DOHH2 (cell line): ENCODE results near the gene LRRC8D.

Source experiments
- EZH2phosphoT487 ChIP-seq: fragments of 200-600 bp; sonication (generic); IDR thresholded peaks from 2 replicates; pipeline ENCODE4 v1.6.1; 2017; ENCODE audit warnings: borderline replicate concordance, mild to moderate bottlenecking, antibody characterized with exemption, low read length, moderate library complexity, mixed read lengths
- TF ChIP-seq, protein P1 (sequence below): fragments of 200-600 bp; sonication (generic); IDR thresholded peaks from one replicate; pipeline ENCODE4 v1.5.1; 2014; ENCODE audit warnings: antibody characterized with exemption, mild to moderate bottlenecking, low read depth, low read length; ENCODE audit not compliant: poor library complexity, severe bottlenecking

DNA sequence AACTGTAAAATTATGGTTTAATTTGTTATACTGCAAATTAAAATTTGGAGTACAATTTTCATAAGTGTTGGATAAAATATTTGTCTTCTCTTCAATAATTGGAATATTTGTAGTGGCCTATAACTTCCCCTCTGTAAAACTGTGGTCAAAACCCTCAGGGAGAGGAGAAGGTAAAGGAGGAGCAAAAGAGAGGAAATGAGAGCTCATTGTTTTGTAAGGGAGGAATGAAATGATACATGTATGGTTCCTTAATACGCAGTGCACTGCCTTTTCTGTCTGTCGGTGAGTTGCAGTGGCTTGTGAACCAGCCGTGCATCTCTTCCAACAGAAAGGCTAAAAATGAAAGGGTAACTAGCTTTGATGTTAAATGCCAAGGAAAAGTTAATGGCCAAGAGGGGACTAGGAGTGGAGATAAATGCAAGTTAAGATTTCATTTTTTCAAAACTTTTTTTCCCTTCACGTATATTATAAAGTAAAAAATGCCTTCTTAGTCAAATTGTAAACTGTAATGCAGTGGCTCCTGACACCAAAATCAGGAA, 26.4 kb downstream of the LRRC8D start:
- TF ChIP-seq, protein P1, sequence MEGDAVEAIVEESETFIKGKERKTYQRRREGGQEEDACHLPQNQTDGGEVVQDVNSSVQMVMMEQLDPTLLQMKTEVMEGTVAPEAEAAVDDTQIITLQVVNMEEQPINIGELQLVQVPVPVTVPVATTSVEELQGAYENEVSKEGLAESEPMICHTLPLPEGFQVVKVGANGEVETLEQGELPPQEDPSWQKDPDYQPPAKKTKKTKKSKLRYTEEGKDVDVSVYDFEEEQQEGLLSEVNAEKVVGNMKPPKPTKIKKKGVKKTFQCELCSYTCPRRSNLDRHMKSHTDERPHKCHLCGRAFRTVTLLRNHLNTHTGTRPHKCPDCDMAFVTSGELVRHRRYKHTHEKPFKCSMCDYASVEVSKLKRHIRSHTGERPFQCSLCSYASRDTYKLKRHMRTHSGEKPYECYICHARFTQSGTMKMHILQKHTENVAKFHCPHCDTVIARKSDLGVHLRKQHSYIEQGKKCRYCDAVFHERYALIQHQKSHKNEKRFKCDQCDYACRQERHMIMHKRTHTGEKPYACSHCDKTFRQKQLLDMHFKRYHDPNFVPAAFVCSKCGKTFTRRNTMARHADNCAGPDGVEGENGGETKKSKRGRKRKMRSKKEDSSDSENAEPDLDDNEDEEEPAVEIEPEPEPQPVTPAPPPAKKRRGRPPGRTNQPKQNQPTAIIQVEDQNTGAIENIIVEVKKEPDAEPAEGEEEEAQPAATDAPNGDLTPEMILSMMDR, result no peak
- TF ChIP-seq EZH2phosphoT487, result no peak
